Gastroesophageal sphincter (tissue), 4 donors: ENCODE measurements around the gene PARD3B. TPM values are rescaled to one million over a fixed set of nuclear protein-coding genes. Genes with fewer than 3 reads are reported as not detected.

ENCODE experiments used
- ATAC-seq: fragments of 150-250 bp; one replicate; pipeline ENCODE4 v1.9.1; 2016; ENCODE audit warnings: mild to moderate bottlenecking, moderate library complexity
- H3K27ac ChIP-seq, 4 donors: fragments of 200-600 bp; sonication (generic) in 3 of 4; 1 replicate in 3 of 4; 2 replicates in 1 of 4; pipeline ENCODE4 v1.5.1; 2016 to 2019
- H3K27me3 ChIP-seq: fragments of 200-600 bp; sonication (generic); one replicate; pipeline ENCODE4 v1.5.1; 2019
- H3K36me3 ChIP-seq, 2 donors: fragments of 200-600 bp; sonication (generic); one replicate each; pipeline ENCODE4 v1.5.1; 2019; ENCODE audit warnings: control low read depth in 1 of 2
- H3K4me1 ChIP-seq, 3 donors: fragments of 200-600 bp; sonication (generic); 1 replicate in 2 of 3; 2 replicates in 1 of 3; pipeline ENCODE4 v1.5.1; 2016 to 2019; ENCODE audit warnings: control low read depth in 2 of 3
- H3K4me3 ChIP-seq, 2 donors: fragments of 200-600 bp; sonication (generic); one replicate each; pipeline ENCODE4 v1.5.1; 2019; ENCODE audit warnings: mild to moderate bottlenecking in 1 of 2, moderate library complexity in 1 of 2
- H3K9me3 ChIP-seq, 3 donors: fragments of 200-600 bp; sonication (generic); one replicate each; pipeline ENCODE4 v1.5.1; 2017 to 2019; ENCODE audit warnings: control low read depth in 2 of 3
- CTCF ChIP-seq, 4 experiments: fragments of 200-600 bp in 2 of 4; fragments of 450-650 bp in 2 of 4; sonication (generic) in 1 of 4; IDR thresholded peaks; one replicate each; pipeline ENCODE4 v1.5.1; 2017 to 2019; ENCODE audit warnings: antibody characterized with exemption in 4 of 4, mild to moderate bottlenecking in 2 of 4, moderate library complexity in 2 of 4
- EP300 ChIP-seq: sonication (generic); formaldehyde crosslinking; IDR thresholded peaks from one replicate; pipeline ENCODE4 v1.6.1; 2017; ENCODE audit warnings: antibody characterized with exemption, mild to moderate bottlenecking
- POLR2A ChIP-seq, 2 donors: fragments of 450-650 bp; IDR thresholded peaks; one replicate each; pipeline ENCODE4 v1.6.1; 2017; ENCODE audit warnings: antibody characterized with exemption in 2 of 2, mild to moderate bottlenecking in 2 of 2, moderate library complexity in 1 of 2
- POLR2AphosphoS5 ChIP-seq: sonication (generic); formaldehyde crosslinking; IDR thresholded peaks from one replicate; pipeline ENCODE4 v1.6.1; 2017; ENCODE audit warnings: antibody characterized with exemption
- WGBS, 2 donors: methylation state at CpG; one replicate each; pipeline ENCODE4 v1.1.5; 2018; ENCODE audit warnings: low coverage in 1 of 2; 5-methylcytosine and 5-hydroxymethylcytosine counted together
- total RNA-seq, 4 donors: library from RNA; depleted of rRNA; stranded (reverse); fragments of >200 nt; gene quantifications; one replicate each; pipeline ENCODE4 v1.1.0, GENCODE V29; 2016

PARD3B gene
- total RNA-seq, 4 donors from 2014 or later: 29.6 to 42.2 (median 41.0) TPM

- TF ChIP-seq POLR2AphosphoS5 (no peak), POLR2A (IDR thresholded peaks at IDR 0.05) (no peak), EP300 (no peak), CTCF (IDR thresholded peaks at IDR 0.05) (no peak)
- WGBS, 2 donors: 80 to 91% methylated on average over 2 of the region's 2 CpGs
Observed at GRCh38 chr2:205367331-205367935, 822.2 kb downstream of the PARD3B start.

GRCh38 chr2:205369813-205370212, 824.5 kb downstream of the PARD3B start:
- Histone ChIP-seq H3K27me3 (no peaks in the 10 kb centered on the region), H3K36me3 (no peaks in the 10 kb centered on the region), H3K9me3 (no peaks in the 10 kb centered on the region), H3K27ac (no peak overlapping the region), H3K4me3 (no peak overlapping the region), H3K4me1 (no peaks in the 10 kb centered on the region)
- no peak for TF ChIP-seq POLR2A (IDR thresholded peaks at IDR 0.05)
- TF ChIP-seq EP300: no peak
- no peak for TF ChIP-seq POLR2AphosphoS5
- TF ChIP-seq CTCF (IDR thresholded peaks at IDR 0.05): no peak
- WGBS, 2 donors: 33% methylated on average over 1 of the region's 1 CpG; no CpG with 5 or more reads in 1 of the 2 donors
- no peak for ATAC-seq

More at GRCh38 chr2:205367331-205367935, 822.2 kb downstream of the PARD3B start:
- no peak overlapping the region for H3K27ac ChIP-seq
- H3K36me3 ChIP-seq: no peaks in the 10 kb centered on the region
- H3K27me3 ChIP-seq: no peaks in the 10 kb centered on the region
- no peaks in the 10 kb centered on the region for H3K4me1 ChIP-seq
- no peak overlapping the region for H3K4me3 ChIP-seq
- ATAC-seq: no peak
- no peaks in the 10 kb centered on the region for H3K9me3 ChIP-seq

GRCh38 chr2:205370726-205371125, 825.5 kb downstream of the PARD3B start:
- Histone ChIP-seq H3K4me3 (no peak overlapping the region), H3K36me3 (no peaks in the 10 kb centered on the region), H3K9me3 (no peaks in the 10 kb centered on the region), H3K4me1 (no peaks in the 10 kb centered on the region), H3K27me3 (no peaks in the 10 kb centered on the region), H3K27ac (no peak overlapping the region)
- no peak for ATAC-seq
- WGBS, 2 donors: 88 to 96% methylated on average over 2 of the region's 2 CpGs
- TF ChIP-seq CTCF (IDR thresholded peaks at IDR 0.05) (no peak), POLR2A (IDR thresholded peaks at IDR 0.05) (no peak), EP300 (no peak), POLR2AphosphoS5 (no peak)

- no peak for ATAC-seq
- H3K27ac ChIP-seq: no peak overlapping the region
- TF ChIP-seq CTCF (IDR thresholded peaks at IDR 0.05): no peak
- no peak for TF ChIP-seq POLR2A (IDR thresholded peaks at IDR 0.05)
- no peak for TF ChIP-seq POLR2AphosphoS5
- TF ChIP-seq EP300: no peak
- H3K4me1 ChIP-seq: no peaks in the 10 kb centered on the region
- H3K27me3 ChIP-seq: no peaks in the 10 kb centered on the region
- H3K36me3 ChIP-seq: no peaks in the 10 kb centered on the region
- no peaks in the 10 kb centered on the region for H3K9me3 ChIP-seq
- H3K4me3 ChIP-seq: no peak overlapping the region
Observed at GRCh38 chr2:205372141-205372540, 826.9 kb downstream of the PARD3B start.
